OCI-LY7 (cell line): ENCODE measurements around the gene MRO.

Experiments used
- CTCF ChIP-seq: fragments of 200-600 bp; sonication (generic); conservative IDR thresholded peaks from 2 replicates; pipeline ENCODE4 v1.5.1; 2014; ENCODE audit warnings: mild to moderate bottlenecking, antibody characterized with exemption, low read length, moderate library complexity, mixed read lengths
- EZH2phosphoT487 ChIP-seq: fragments of 200-600 bp; sonication (generic); IDR thresholded peaks from 2 replicates; pipeline ENCODE4 v1.6.1; 2018; ENCODE audit warnings: low read depth, borderline replicate concordance, mild to moderate bottlenecking, mixed run types, antibody characterized with exemption, low read length, moderate library complexity, mixed read lengths

GRCh38 chr18:50747849-50748242 is 72.0 kb downstream of the MRO start:
- no peak for TF ChIP-seq CTCF
- no peak for TF ChIP-seq EZH2phosphoT487
